HG03469 (cell line): ENCODE results near the gene TNXB.
"Not testable (repeated sequence)": the region's sequence is repeated elsewhere in the genome, so short reads cannot be mapped to it uniquely, and the experiment has no call there.

ENCODE experiments used
- ATAC-seq: cut with Tn5 transposase; IDR thresholded peaks from one replicate; pipeline ENCODE4 v1.9.1; 2021; ENCODE audit warnings: mild to moderate bottlenecking, moderate library complexity, moderate number of reproducible peaks; ENCODE audit not compliant: unreplicated experiment

Gene TNXB

GRCh38 chr6:32043589-32044380 lies 65.4 kb downstream of the TNXB start:
- ATAC-seq, result not testable (repeated sequence)

GRCh38 chr6:32042276-32042675 lies 66.9 kb downstream of the TNXB start:
- not testable (repeated sequence) for ATAC-seq

GRCh38 chr6:32041385-32041784 lies 67.8 kb downstream of the TNXB start:
- ATAC-seq, result not testable (repeated sequence)

GRCh38 chr6:32041050-32041321 lies 68.2 kb downstream of the TNXB start:
- not testable (repeated sequence) for ATAC-seq

GRCh38 chr6:32040299-32041049 lies 68.7 kb downstream of the TNXB start:
- ATAC-seq, result not testable (repeated sequence)

GRCh38 chr6:32039321-32040274 lies 69.5 kb downstream of the TNXB start:
- ATAC-seq, result not testable (repeated sequence)

GRCh38 chr6:32038878-32039277 lies 70.3 kb downstream of the TNXB start:
- not testable (repeated sequence) for ATAC-seq

GRCh38 chr6:32037598-32038524 lies 71.3 kb downstream of the TNXB start, which contains the start of gene CYP21A2:
Gene CYP21A2 (plus strand): TSS chr6:32038415. CDS start chr6:32038423, 8 bp downstream.
- not testable (repeated sequence) for ATAC-seq

GRCh38 chr6:32037136-32037535 lies 72.0 kb downstream of the TNXB start:
- ATAC-seq, result not testable (repeated sequence)

GRCh38 chr6:32035283-32036013 lies 73.7 kb downstream of the TNXB start:
- not testable (repeated sequence) for ATAC-seq

GRCh38 chr6:32029553-32029952 lies 79.6 kb downstream of the TNXB start:
- not testable (repeated sequence) for ATAC-seq

GRCh38 chr6:32028631-32029030 lies 80.5 kb downstream of the TNXB start:
- ATAC-seq, result not testable (repeated sequence)

- ATAC-seq, result not testable (repeated sequence)
Observed at GRCh38 chr6:32022100-32022499, 87.0 kb downstream of the TNXB start.

GRCh38 chr6:32014547-32014946 lies 94.6 kb downstream of the TNXB start, which contains the start of gene C4B:
Gene C4B (plus strand): TSS chr6:32014795. CDS start chr6:32014846, 51 bp downstream.
- not testable (repeated sequence) for ATAC-seq

- ATAC-seq, result not testable (repeated sequence)
Observed at GRCh38 chr6:32013738-32014137, 95.4 kb downstream of the TNXB start.

- not testable (repeated sequence) for ATAC-seq
Observed at GRCh38 chr6:32012941-32013617, 96.1 kb downstream of the TNXB start.

- ATAC-seq, result not testable (repeated sequence)
Observed at GRCh38 chr6:32010856-32011530, 98.1 kb downstream of the TNXB start.

GRCh38 chr6:32009537-32009936 lies 99.6 kb downstream of the TNXB start:
- ATAC-seq, result not testable (repeated sequence)
